TTC549 (cell line): ENCODE data around the gene MAD2L1.
A peak's percentile ranks its signal among the peaks of the same experiment; 100 is the strongest.

Experiments
- FAIRE-seq: peaks from 2 replicates; lab custom pipeline; 2012; peaks lifted over from hg19 to GRCh38; lab: Jason Lieb, UNC

The MAD2L1 gene

DNA sequence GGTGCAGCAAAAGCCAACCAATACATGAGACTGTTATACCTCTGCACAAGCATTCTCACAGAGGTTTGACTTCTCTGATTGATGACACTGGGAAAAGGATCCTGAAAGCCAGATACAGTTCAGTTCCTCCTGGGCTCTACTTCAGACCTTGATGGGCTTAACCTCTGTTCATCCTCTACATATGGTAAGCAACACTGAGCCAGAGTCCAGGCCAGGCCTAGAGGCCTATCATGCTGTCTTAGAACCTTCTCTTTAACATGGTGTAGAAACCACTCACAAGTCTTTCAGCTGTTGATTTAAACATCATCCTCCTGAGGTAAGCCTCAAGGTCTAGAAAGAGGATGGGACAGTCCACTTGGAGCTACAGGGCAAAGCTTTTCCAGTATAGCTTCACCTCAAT lies 9.2 kb downstream of the MAD2L1 start:
- no peak for FAIRE-seq

GRCh38 chr4:120056246-120056645 lies 10.4 kb downstream of the MAD2L1 start:
- peak; percentile 68 for FAIRE-seq

DNA sequence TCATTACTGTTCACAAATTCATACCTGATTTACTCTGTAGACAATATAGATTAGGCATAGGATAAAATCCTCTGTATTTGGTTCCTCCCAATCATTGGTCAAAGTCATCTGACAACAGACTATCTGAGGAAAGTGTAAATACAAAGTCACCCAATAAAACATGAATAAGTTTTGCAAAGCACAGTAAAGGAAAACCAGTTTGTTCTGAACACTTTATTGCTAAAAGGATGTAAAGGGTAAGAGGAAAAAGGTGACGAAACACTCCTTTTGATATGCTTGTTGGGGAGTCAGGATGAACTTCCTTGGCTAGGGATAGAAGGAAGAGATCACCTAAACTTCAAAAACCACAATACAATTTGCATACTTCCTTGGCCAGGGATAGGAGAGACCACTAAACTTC lies 10.9 kb downstream of the MAD2L1 start:
- no peak for FAIRE-seq

- no peak for FAIRE-seq
These were observed 11.5 kb downstream of the MAD2L1 start for GRCh38 chr4:120055162-120055561.

DNA sequence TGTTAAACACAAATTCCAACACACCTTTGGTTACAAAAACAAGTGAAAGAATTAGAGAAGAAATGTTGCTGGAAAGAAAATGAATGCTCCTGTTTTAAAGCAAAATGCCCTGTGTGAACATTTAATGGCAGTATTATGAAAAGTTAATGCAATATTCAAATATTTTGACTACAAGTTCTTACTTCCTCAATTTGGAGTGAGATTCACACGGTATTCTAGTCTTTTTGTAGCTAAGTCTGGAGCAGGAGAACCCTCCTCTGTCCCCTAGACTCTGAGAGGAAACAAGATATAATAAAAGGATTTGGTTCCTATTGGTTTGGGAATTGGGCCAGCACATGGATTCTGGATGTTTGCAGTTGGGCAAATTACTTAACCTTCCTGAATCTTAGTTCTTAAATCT lies 12.7 kb downstream of the MAD2L1 start:
- FAIRE-seq = no peak

- FAIRE-seq = no peak
These were observed 13.8 kb downstream of the MAD2L1 start for GRCh38 chr4:120052856-120053255.

- FAIRE-seq = no peak
These were observed 15.4 kb downstream of the MAD2L1 start for GRCh38 chr4:120051253-120051652.

DNA sequence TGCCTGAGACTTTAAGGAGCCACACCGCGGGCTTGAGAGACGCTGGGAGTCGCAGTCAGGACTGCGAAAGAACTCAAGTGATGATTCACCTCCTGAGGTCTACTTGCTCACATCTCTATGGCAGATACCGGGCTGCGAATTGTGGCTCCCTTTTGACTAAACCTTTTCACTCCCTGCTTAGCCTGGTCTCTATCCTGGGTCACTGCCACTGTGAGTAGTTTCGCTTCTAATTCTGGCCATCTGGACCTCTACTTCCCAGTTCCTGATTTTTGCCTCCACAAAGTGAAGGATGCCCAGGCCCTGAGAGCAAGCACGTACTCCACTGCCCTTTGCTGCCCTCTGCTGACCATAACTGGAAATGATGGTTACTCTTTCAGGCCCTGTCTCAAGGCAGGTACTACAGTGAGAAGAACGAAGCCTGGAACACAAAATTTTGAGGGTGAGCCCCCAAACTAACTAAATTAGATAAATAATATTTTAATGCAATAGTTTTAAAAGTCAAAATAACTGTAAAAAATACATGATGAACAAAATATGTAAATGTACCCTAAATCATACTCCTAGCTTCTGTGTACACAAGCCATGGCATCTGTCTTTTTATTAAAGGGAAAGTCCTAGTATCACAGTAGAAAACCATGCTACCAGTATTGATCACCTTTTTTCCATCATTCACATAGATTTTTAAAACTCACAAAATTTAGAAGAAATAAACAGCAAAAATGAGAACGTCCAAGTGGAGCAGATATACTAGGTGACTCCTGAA lies 16.7 kb downstream of the MAD2L1 start:
- FAIRE-seq = peak; percentile 20

- FAIRE-seq = no peak
These were observed 22.8 kb downstream of the MAD2L1 start for GRCh38 chr4:120043828-120044227.

- no peak for FAIRE-seq
These were observed 29.2 kb downstream of the MAD2L1 start for GRCh38 chr4:120037411-120037810.

DNA sequence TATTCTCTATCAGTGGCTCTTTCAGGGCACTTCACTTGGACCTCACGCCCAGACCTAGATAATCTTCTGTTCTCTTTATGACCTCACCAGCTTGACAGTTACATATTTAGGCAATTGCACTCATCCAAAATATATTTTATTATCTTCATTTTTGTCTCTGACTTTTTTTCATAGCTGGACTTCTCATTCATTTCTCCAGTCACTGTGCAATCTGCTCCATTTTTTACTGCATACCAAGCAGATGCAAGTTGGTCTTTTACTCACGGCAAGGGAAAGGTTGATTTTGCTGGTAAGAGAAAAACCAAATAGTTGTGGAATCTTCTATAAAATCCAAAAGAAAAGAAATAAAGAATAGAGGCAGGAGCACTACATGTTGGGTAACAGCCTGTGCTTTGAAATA lies 31.7 kb downstream of the MAD2L1 start:
- no peak for FAIRE-seq

- FAIRE-seq = no peak
These were observed 39.8 kb downstream of the MAD2L1 start for GRCh38 chr4:120026853-120027252.

- FAIRE-seq = no peak
These were observed 41.1 kb downstream of the MAD2L1 start for GRCh38 chr4:120025516-120025915.

DNA sequence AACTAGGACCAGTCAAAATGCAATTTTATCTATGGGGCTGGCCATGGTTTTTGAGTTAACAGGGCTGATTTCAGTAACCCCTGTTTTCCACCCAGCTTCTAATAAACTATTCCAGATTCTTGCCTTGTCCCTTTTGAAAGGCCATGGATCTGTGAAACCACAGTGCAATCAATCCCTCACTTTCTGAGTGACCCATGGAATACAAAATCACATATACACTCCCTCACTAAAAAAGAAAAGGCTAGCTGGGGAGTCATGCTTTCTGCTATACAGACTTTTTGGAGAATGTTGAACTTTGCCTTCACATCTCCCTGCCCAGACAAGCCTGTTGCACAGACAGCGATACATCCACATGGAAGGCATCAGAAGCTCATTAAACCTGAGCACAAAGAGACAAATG lies 47.9 kb downstream of the MAD2L1 start:
- FAIRE-seq = no peak

DNA sequence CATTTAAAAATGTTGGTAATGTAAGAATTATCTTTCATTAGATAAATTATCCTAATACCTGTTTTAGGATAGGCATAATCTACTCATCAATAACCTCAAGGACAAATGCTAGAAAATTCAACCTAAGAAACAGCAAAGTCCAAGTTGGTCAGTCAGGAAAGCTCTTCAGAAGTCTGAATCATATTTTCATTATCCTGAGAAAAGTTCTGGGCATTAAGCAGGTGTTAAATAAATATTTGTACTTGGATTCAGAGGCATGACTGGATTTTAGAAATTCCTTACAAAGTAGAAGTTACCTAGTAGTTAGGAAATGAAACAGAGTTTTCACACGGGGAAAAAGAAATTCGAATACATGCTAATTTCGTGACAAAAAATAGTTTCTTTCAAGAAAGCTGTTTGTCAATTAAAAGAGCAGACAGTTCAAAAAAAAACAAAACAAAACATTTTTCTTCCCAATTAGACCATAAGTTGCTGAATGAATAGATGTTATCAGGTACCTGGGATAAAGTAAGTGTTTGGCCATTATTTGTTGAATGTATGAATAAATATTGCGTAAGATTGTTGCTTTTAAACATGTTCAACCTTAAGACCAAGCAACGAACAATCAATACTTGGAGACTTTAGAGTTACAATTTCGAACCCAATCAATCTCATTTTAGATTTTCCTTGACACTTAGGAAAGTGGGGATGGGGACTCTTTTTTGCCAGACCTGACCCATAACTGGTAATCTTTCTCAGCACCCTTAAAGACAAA lies 48.5 kb downstream of the MAD2L1 start:
- no peak for FAIRE-seq

- no peak for FAIRE-seq
These were observed 54.9 kb downstream of the MAD2L1 start for GRCh38 chr4:120011725-120012124.

DNA sequence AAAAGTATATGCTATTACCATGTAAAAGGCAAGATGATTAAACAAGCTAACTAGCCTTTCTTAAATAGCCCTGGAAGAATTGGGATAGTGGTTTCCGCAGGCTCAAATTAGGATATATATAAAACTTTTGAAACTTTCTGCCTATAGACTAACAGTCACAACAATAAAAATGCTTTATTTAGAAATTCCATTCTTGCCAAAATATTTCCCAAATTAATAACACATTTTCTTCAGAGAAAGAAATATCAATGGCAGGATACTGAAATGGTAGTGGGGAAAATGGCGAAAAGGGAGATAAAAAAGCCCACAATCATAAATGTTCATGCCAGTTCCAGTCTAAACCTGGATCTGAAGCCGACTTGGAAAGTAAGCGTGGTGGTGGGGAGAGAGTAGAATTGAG lies 56.0 kb downstream of the MAD2L1 start:
- FAIRE-seq = no peak

DNA sequence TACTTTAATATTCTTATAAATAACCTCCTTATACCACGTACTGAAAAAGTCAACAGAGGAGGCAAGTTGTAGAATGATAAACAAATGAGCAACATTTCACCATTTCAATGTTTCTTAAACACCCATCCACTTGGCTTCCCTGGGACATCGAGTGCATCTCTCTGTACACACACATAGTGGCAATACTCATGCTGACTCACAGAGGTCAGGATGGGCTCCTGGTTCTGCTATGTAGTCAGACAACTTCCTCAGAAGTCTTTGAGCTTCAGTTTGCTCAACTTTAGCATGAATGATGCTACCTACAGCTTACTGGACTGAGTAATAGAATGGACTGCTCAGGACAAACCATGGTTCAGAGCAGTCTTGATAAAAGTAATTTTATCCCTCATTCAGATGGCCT lies 56.9 kb downstream of the MAD2L1 start:
- FAIRE-seq = no peak

GRCh38 chr4:120008957-120009356 lies 57.7 kb downstream of the MAD2L1 start:
- FAIRE-seq = no peak

DNA sequence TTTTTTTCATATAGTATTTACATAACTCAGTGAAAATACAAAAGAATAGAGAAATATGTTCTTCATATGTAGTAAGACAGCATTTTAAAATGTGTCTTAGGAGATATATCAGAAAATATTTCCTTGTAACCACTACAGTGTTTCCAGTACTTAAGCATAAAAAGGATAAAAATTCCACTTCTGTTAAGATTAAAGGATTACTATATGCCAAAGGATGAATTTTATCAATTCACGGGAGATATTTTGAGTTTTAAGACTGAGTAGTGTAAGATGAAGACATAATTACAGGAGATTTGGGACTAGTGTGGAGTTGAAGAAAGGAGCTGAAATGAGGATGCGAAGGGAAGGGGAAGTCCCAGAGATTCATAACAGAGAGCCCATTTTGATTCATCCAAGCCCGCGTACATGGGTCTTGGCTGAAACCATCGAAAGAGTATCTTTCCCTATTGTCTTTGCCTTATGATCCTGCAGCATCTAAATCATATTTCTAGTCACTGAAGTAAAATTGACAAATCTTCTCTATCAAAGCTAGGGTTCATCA lies 58.7 kb downstream of the MAD2L1 start:
- no peak for FAIRE-seq

DNA sequence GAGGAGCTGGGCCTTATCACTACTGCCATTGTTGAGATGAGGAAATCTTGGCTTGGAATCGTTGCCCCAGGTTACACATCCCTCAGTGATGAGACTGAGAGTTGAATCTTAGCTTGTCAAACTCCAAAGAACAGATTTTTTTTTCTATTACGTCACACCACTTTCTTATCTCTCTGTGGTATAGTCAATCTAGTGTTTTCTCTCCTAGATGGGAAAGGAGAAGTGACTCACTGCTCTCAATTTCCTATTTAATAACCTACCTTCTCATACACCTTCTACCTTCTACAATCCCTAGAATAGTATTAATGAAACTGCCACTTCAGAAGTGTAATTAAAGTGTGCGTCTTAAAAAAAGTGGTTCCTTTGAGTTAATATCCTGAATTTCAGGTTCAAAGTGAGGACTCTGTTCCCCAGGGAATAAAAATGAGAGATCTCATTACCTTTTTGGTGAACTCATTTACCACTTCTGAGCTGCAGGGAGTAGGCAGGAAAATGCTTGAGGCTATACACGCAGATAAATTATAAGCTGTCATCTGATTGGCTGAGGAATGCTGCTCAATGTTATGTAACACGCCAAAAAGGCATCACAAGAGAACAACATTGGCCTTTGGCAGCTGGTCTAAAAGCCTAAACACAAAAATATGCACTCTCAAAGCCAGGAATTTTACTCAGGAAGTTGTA lies 59.3 kb downstream of the MAD2L1 start:
- no peak for FAIRE-seq
